GM12801 (cell line): ENCODE results near the gene ABCF3.

ENCODE experiments used
- CTCF ChIP-seq: IDR thresholded peaks from one replicate; pipeline ENCODE4 v1.5.1; 2011; ENCODE audit warnings: control low read depth; ENCODE audit not compliant: insufficient read length; ENCODE audit errors: extremely low read depth

ABCF3 gene

GRCh38 chr3:184236033-184236410 lies 50.0 kb downstream of the ABCF3 start:
- TF ChIP-seq CTCF, result no peak

GRCh38 chr3:184236636-184237035 lies 50.6 kb downstream of the ABCF3 start:
- TF ChIP-seq CTCF, result no peak

GRCh38 chr3:184237211-184237610 lies 51.2 kb downstream of the ABCF3 start:
- no peak for TF ChIP-seq CTCF

GRCh38 chr3:184237807-184238206 lies 51.8 kb downstream of the ABCF3 start:
- TF ChIP-seq CTCF, result no peak

DNA sequence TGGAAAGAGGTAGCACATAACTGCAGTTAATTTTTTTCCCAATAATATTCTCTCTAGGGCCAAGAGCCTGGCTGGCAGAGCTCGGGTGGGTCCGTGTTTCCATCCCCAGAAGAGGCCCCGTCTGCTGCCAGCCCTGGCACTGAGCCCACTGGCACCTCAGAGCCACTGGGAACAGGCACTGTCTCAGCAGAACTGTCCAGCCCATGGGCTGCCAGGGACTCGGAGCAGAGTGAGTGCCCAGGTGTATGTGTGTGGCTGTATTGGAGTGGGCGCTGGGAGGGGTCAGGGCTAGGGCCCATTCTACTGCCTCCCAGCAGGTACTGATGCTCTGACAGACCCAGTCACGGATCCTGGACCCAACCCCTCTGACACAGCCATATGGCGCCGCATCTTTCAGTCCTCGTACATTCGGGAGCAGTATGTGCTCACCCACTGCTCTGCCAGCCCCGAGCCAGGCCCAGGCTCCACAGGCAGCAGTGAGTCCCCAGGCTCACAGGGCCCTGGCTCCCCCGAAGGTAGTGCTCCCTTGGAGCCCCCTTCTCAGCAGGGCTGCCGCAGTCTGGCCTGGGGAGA lies 52.3 kb downstream of the ABCF3 start:
- TF ChIP-seq CTCF, result no peak

- TF ChIP-seq CTCF, result no peak
These were observed 53.2 kb downstream of the ABCF3 start for GRCh38 chr3:184239221-184239620.

DNA sequence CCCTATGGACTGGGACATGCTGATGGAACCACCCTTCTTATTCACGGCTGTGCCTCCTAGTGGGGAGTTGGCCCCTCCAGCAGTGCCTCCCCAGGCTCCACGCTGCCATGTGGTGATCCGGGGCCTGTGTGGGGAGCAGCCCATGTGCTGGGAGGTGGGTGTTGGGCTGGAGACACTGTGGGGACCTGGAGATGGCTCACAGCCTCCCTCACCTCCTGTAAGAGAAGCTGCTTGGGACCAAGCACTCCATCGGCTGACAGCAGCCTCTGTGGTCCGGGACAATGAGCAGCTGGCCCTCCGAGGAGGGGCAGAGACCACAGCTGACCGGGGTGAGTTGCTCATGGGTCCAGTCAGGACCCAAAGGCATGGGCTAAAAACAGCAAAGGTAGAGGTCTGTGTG lies 53.7 kb downstream of the ABCF3 start:
- no peak for TF ChIP-seq CTCF
